NCI-H2227 (cell line): ENCODE results near the gene SZRD1.

Experiments used
- DNase-seq: peaks from one replicate; lab custom pipeline; 2025; ENCODE audit not compliant: unreplicated experiment; lab: John Stamatoyannopoulos, UW

Gene SZRD1

GRCh38 chr1:16393570-16394521 is 26.8 kb downstream of the SZRD1 start:
- no peak for DNase-seq

GRCh38 chr1:16394977-16395376 is 27.9 kb downstream of the SZRD1 start:
- no peak for DNase-seq

- DNase-seq = no peak
Measured at GRCh38 chr1:16396591-16396990, 29.5 kb downstream of the SZRD1 start.

GRCh38 chr1:16397120-16397519 is 30.1 kb downstream of the SZRD1 start:
- DNase-seq = no peak

- DNase-seq = no peak
Measured at GRCh38 chr1:16398371-16398953, 31.4 kb downstream of the SZRD1 start.

- no peak for DNase-seq
Measured at GRCh38 chr1:16402742-16403141, 35.7 kb downstream of the SZRD1 start.

GRCh38 chr1:16405441-16405840 is 38.4 kb downstream of the SZRD1 start:
- no peak for DNase-seq

GRCh38 chr1:16406868-16407267 is 39.8 kb downstream of the SZRD1 start:
- DNase-seq = no peak

- no peak for DNase-seq
Measured at GRCh38 chr1:16409536-16410152, 42.6 kb downstream of the SZRD1 start.

- no peak for DNase-seq
Measured at GRCh38 chr1:16410803-16411202, 43.8 kb downstream of the SZRD1 start.

- DNase-seq = no peak
Measured at GRCh38 chr1:16413191-16413590, 46.1 kb downstream of the SZRD1 start.

GRCh38 chr1:16418823-16419425 is 51.9 kb downstream of the SZRD1 start:
- DNase-seq = no peak

GRCh38 chr1:16420424-16421118 is 53.5 kb downstream of the SZRD1 start:
- no peak for DNase-seq

GRCh38 chr1:16421201-16421600 is 54.2 kb downstream of the SZRD1 start:
- no peak for DNase-seq

- no peak for DNase-seq
Measured at GRCh38 chr1:16422041-16422440, 55.0 kb downstream of the SZRD1 start.

GRCh38 chr1:16425125-16426025 is 58.3 kb downstream of the SZRD1 start:
- DNase-seq = no peak

- no peak for DNase-seq
Measured at GRCh38 chr1:16430606-16431005, 63.6 kb downstream of the SZRD1 start.

GRCh38 chr1:16433030-16433429 is 66.0 kb downstream of the SZRD1 start:
- DNase-seq = no peak

GRCh38 chr1:16434007-16434406 is 67.0 kb downstream of the SZRD1 start:
- DNase-seq = no peak

- no peak for DNase-seq
Measured at GRCh38 chr1:16434501-16434900, 67.5 kb downstream of the SZRD1 start.
